HepG2 (cell line): Measurements from ENCODE around the gene KAT6B. TPM values are rescaled to one million over a fixed set of nuclear protein-coding genes. Genes with fewer than 3 reads are reported as not detected.

Experiments used
- ATAC-seq: fragments of 200-7000 bp; cut with Tn5 transposase; 3 replicates; pipeline ENCODE4 v1.9.1; 2020; ENCODE audit warnings: mild to moderate bottlenecking, moderate library complexity
- BruUV-seq: library from RNA; stranded (reverse); fragments of 400-500 nt; replicated peaks from 2 replicates; lab custom pipeline; 2021; lab: Mats Ljungman, UMichigan
- CTCF ChIA-PET: fragments of 300-600 bp; formaldehyde crosslinking; extraction: SDS; loops from one replicate; lab custom pipeline; 2021; ENCODE audit warnings: low total read pairs, inconsistent platforms, low intra/inter-chr PET ratio; lab: Yijun Ruan, JAX
- POLR2A ChIA-PET: fragments of 350-600 bp; sonication (Branson Sonifier 250); formaldehyde crosslinking; loops from one replicate; lab custom pipeline; 2020; ENCODE audit warnings: antibody characterized with exemption, inconsistent platforms; lab: Yijun Ruan, JAX
- DNase-seq: peaks from one replicate; pipeline ENCODE4 v3.0.0-alpha.2; 2015; ENCODE audit warnings: low spot score
- FAIRE-seq: peaks from 3 replicates; lab custom pipeline; 2011; peaks lifted over from hg19 to GRCh38; lab: Jason Lieb, UNC
- H2AFZ ChIP-seq: one replicate; pipeline ENCODE4 v1.6.1; 2011; ENCODE audit warnings: low read length, inconsistent platforms
- H3K27ac ChIP-seq: fragments of 300-600 bp; 3 replicates; pipeline ENCODE4 v1.8.0; 2011; ENCODE audit warnings: mixed run types, mild to moderate bottlenecking, mixed read lengths, low read length, inconsistent platforms; ENCODE audit not compliant: insufficient read depth; ENCODE audit errors: extremely low read length
- H3K27me3 ChIP-seq, 2 experiments: fragments of 200-600 bp in 1 of 2; 2 replicates in 1 of 2; 3 replicates in 1 of 2; pipeline versions ENCODE4 v1.6.0 to v1.8.0; 2011; ENCODE audit warnings: low read length in 2 of 2, mild to moderate bottlenecking in 2 of 2, moderate library complexity in 2 of 2, inconsistent platforms in 1 of 2; ENCODE audit not compliant: insufficient read depth in 2 of 2, control insufficient read depth in 1 of 2
- H3K36me3 ChIP-seq, 2 experiments: fragments of 200-600 bp in 1 of 2; replicated peaks in 1 of 2; 2 replicates in 1 of 2; 3 replicates in 1 of 2; pipeline versions ENCODE4 v1.5.1 to v1.8.0; 2011; ENCODE audit warnings: low read length in 2 of 2, inconsistent platforms in 1 of 2; ENCODE audit not compliant: insufficient read depth in 2 of 2, control insufficient read depth in 1 of 2
- H3K4me1 ChIP-seq: 2 replicates; pipeline ENCODE4 v1.5.1; 2012; ENCODE audit warnings: low read length, inconsistent platforms; ENCODE audit not compliant: insufficient read depth
- H3K4me2 ChIP-seq: 2 replicates; pipeline ENCODE4 v1.6.0; 2011; ENCODE audit warnings: low read depth, low read length, inconsistent platforms
- H3K4me3 ChIP-seq, 3 experiments: fragments of 200-600 bp in 1 of 3; sonication (generic), shearing (Covaris generic) in 1 of 3; replicated peaks in 1 of 3; 2 replicates each; pipeline ENCODE4 v1.5.1; 2011 to 2016; ENCODE audit warnings: low read length in 3 of 3, inconsistent platforms in 2 of 3, low read depth in 2 of 3, mild to moderate bottlenecking in 2 of 3, control low read depth in 1 of 3, mixed read lengths in 1 of 3; ENCODE audit not compliant: insufficient read depth in 1 of 3
- H3K79me2 ChIP-seq: one replicate; pipeline ENCODE4 v1.6.1; 2011; ENCODE audit warnings: low read length, inconsistent platforms; ENCODE audit not compliant: insufficient read depth
- H3K9ac ChIP-seq: 2 replicates; pipeline ENCODE4 v1.6.0; 2011; ENCODE audit warnings: mild to moderate bottlenecking, low read depth, low read length, inconsistent platforms; ENCODE audit not compliant: insufficient read depth
- H3K9me3 ChIP-seq: 2 replicates; pipeline ENCODE4 v1.5.1; 2012; ENCODE audit warnings: mild to moderate bottlenecking, low read length
- H4K20me1 ChIP-seq: 2 replicates; pipeline ENCODE4 v1.6.0; 2011; ENCODE audit warnings: inconsistent platforms, mild to moderate bottlenecking, low read length, moderate library complexity; ENCODE audit not compliant: insufficient read depth
- CAMTA2 ChIP-seq: sonication (generic); formaldehyde crosslinking; IDR thresholded peaks from 2 replicates; pipeline ENCODE4 v1.4.0; 2020; ENCODE audit warnings: mild to moderate bottlenecking, missing genetic modification reagents, borderline replicate concordance
- CENPX ChIP-seq: sonication (generic); formaldehyde crosslinking; IDR thresholded peaks from 2 replicates; pipeline ENCODE4 v1.9.0; 2021; ENCODE audit warnings: mild to moderate bottlenecking, missing genetic modification reagents, moderate library complexity
- ERF ChIP-seq: IDR thresholded peaks from 2 replicates; pipeline ENCODE4 v1.6.1; 2018; ENCODE audit warnings: missing biosample characterization, missing genetic modification reagents
- HCFC1 ChIP-seq: fragments of 150-350 bp; IDR thresholded peaks from 2 replicates; pipeline ENCODE4 v1.6.1; 2014; ENCODE audit warnings: low read depth, low read length
- KMT2B ChIP-seq: IDR thresholded peaks from 2 replicates; pipeline ENCODE4 v1.6.1; 2016; ENCODE audit warnings: missing genetic modification reagents, missing compliant biosample characterization
- MEIS1 ChIP-seq: sonication (generic); formaldehyde crosslinking; IDR thresholded peaks from 2 replicates; pipeline ENCODE4 v1.9.0; 2021; ENCODE audit warnings: mild to moderate bottlenecking, missing genetic modification reagents, moderate library complexity, borderline replicate concordance
- MTA3 ChIP-seq: sonication (generic); formaldehyde crosslinking; IDR thresholded peaks from 2 replicates; pipeline ENCODE4 v1.4.0; 2020; ENCODE audit warnings: missing genetic modification reagents
- NFE2L2 ChIP-seq: fragments of 150-350 bp; IDR thresholded peaks from 2 replicates; pipeline ENCODE4 v1.6.1; 2014; ENCODE audit warnings: low read length
- PAX8 ChIP-seq: sonication (generic); formaldehyde crosslinking; IDR thresholded peaks from 2 replicates; pipeline ENCODE4 v1.8.0; 2022; ENCODE audit warnings: mild to moderate bottlenecking, missing genetic modification reagents, borderline replicate concordance
- POGZ ChIP-seq: sonication (generic); formaldehyde crosslinking; IDR thresholded peaks from 2 replicates; pipeline ENCODE4 v1.4.0; 2020; ENCODE audit warnings: mild to moderate bottlenecking, missing genetic modification reagents
- SALL2 ChIP-seq: sonication (generic); formaldehyde crosslinking; IDR thresholded peaks from 2 replicates; pipeline ENCODE4 v1.8.1; 2023; ENCODE audit warnings: mild to moderate bottlenecking, missing genetic modification reagents, inconsistent platforms
- TAF15 ChIP-seq: fragments of 200-400 bp; formaldehyde crosslinking; IDR thresholded peaks from one replicate; pipeline ENCODE4 v1.6.1; 2018; ENCODE audit warnings: mild to moderate bottlenecking, low read depth, low read length; ENCODE audit not compliant: poor library complexity, severe bottlenecking
- TCF7 ChIP-seq: sonication (generic); IDR thresholded peaks from 2 replicates; pipeline ENCODE4 v1.6.1; 2016; ENCODE audit warnings: antibody characterized with exemption, low read depth
- YEATS2 ChIP-seq: sonication (generic); formaldehyde crosslinking; IDR thresholded peaks from 2 replicates; pipeline ENCODE4 v1.4.0; 2020; ENCODE audit warnings: missing genetic modification reagents, borderline replicate concordance
- ZNF724P ChIP-seq: sonication (generic); formaldehyde crosslinking; IDR thresholded peaks from 2 replicates; pipeline ENCODE4 v1.8.0; 2022; ENCODE audit warnings: missing genetic modification reagents, borderline replicate concordance
- ZNF780A ChIP-seq: sonication (generic); formaldehyde crosslinking; IDR thresholded peaks from 2 replicates; pipeline ENCODE4 v1.8.0; 2022; ENCODE audit warnings: mild to moderate bottlenecking, missing genetic modification reagents, moderate library complexity
- ZNF891 ChIP-seq: sonication (generic); formaldehyde crosslinking; IDR thresholded peaks from 2 replicates; pipeline ENCODE4 v1.5.0; 2020; ENCODE audit warnings: mild to moderate bottlenecking, missing genetic modification reagents
- WGBS: methylation state at CpG from one replicate; pipeline ENCODE4 v1.1.6; 2017; ENCODE audit warnings: low lambda C conversion rate; 5-methylcytosine and 5-hydroxymethylcytosine counted together
- in situ Hi-C: cut with HindIII; loops from 2 replicates; pipeline ENCODE4 v1.10.0; 2017; ENCODE audit warnings: low pct_unique_long_range_greater_than_20kb; ENCODE audit not compliant: extremely low pct_ligation_motif_present
- intact Hi-C: fragments of 100-400 bp; cut with micrococcal nuclease; formaldehyde crosslinking; loops from one replicate; pipeline ENCODE4 v1.10.0; 2022; ENCODE audit not compliant: unreplicated experiment
- polyA plus RNA-seq, 8 experiments: library from polyadenylated mRNA; depleted of rRNA in 3 of 8; stranded (reverse) in 7 of 8; unstranded in 1 of 8; fragments of >200 nt; fragmentation: Illumina TruSeq in 4 of 8; extraction: Trizol in 4 of 8; gene quantifications; 2 replicates each; pipeline versions ENCODE4 v1.2.1 to v1.2.3, GENCODE V29; 2011 to 2016; ENCODE audit warnings: low read depth in 4 of 8, missing spikeins in 1 of 8, mixed read lengths in 1 of 8; ENCODE audit not compliant: insufficient read depth in 1 of 8
- total RNA-seq, 5 experiments: library from RNA; depleted of rRNA; stranded (reverse); fragments of >200 nt; fragmentation: Illumina TruSeq; extraction: Trizol; gene quantifications; 2 replicates each; pipeline ENCODE4 v1.2.3, GENCODE V29; 2016; ENCODE audit warnings: low read depth in 1 of 5

The KAT6B gene
- total and polyA plus RNA-seq, 2 of the 13 experiments (the other 11 are each of a cell fraction or from before 2014, with no cell fraction given): 3.0 to 9.5 TPM

DNA sequence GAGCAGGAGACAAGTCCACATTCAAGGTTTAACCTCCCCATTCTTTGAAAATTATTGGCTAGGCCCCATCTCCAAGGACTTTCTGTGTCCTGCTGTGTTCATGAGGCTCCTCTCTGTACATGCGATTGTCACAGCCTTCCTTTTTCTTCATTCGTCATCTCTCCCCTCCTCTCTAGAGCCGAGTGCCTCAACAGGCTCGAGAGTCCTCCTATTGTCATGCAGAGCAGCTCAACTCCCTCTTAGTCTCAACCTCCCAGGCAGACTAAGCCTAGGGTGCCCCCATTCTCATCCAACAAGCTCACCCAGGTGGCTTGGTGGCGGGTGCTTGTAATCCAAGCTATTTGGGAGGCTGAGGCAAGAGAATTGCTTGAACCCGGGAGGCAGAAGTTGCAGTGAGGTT lies 249.9 kb downstream of the KAT6B start:
- H4K20me1 ChIP-seq: no peaks in the 10 kb centered on the region
- H3K4me2 ChIP-seq: no peak overlapping the region
- BruUV-seq: no TSS peak
- H3K4me1 ChIP-seq: peaks cover 32% of the 10 kb centered on the region
- POLR2A ChIA-PET: no interaction called here
- CTCF ChIA-PET: no interaction called here
- H3K79me2 ChIP-seq: no peaks in the 10 kb centered on the region
- in situ Hi-C loops (no loop called here), intact Hi-C loops (no loop called here)
- H3K4me3 ChIP-seq: no peak overlapping the region
- DNase-seq (no peak), ATAC-seq (no peak), FAIRE-seq (no peak)
- no peak overlapping the region for H2AFZ ChIP-seq
- no peaks in the 10 kb centered on the region for H3K9me3 ChIP-seq
- H3K36me3 ChIP-seq: no peaks in the 10 kb centered on the region
- 47% methylated on average over 6 of the region's 6 CpGs for WGBS
- TF ChIP-seq MTA3 (CRISPR knock-in tag): no peak
- TF ChIP-seq CENPX (CRISPR knock-in tag): no peak
- no peak for TF ChIP-seq ZNF891
- no peak for TF ChIP-seq HCFC1
- TF ChIP-seq ERF (CRISPR knock-in tag): no peak
- no peak for TF ChIP-seq YEATS2
- TF ChIP-seq SALL2 (CRISPR knock-in tag): no peak
- no peak for TF ChIP-seq ZNF724P (CRISPR knock-in tag)
- no peak for TF ChIP-seq CAMTA2 (CRISPR knock-in tag)
- no peak for TF ChIP-seq TAF15
- H3K27me3 ChIP-seq: peaks cover 0 to 18% of the 10 kb centered on the region in 2 experiments; a peak in 2 of 5 replicates
- H3K9ac ChIP-seq: no peak overlapping the region
- no peak overlapping the region for H3K27ac ChIP-seq

DNA sequence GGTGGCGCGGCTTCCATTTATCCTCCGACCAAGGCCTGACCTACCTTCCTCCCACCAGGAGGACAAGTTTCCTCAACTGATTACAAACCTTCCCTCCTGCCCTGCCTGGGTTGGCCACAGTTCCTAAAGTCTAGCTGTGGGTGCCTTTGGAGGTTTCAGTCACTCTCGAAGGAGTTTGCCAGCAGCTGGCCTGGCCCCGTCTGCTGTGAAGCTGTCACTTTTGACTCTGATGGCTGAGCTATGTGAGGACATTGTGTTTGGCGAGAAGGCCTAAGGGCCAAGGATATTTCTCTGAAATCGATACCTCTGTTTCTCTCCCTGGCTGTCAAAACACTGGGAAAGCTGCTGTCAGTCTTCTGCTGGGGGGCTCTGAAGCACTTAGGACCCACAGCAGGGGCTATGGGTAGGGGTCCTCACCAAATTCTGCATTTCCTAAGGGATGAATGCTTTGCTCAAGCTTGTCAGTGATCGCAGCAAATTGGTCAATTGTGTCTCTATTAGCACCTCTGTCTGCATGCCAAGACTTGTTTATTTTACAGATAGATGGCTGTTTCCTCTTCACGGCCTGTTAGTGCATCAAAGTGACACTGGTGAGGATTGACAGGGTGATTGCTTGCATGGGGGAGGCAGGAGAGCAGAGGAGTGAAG lies 253.2 kb downstream of the KAT6B start:
- ChIA-PET CTCF (no interaction called here), POLR2A (no interaction called here)
- no TSS peak for BruUV-seq
- H4K20me1 ChIP-seq: no peaks in the 10 kb centered on the region
- no peak overlapping the region for H3K27ac ChIP-seq
- peaks cover 0 to 19% of the 10 kb centered on the region in 2 experiments; a peak in 3 of 5 replicates for H3K27me3 ChIP-seq
- no peak overlapping the region for H2AFZ ChIP-seq
- peak; percentile 4 for FAIRE-seq
- DNase-seq: no peak
- H3K9ac ChIP-seq: no peak overlapping the region
- ATAC-seq: peak; percentile 61
- WGBS: 50% methylated on average over 6 of the region's 9 CpGs
- H3K4me2 ChIP-seq: peak overlapping the region; percentile 52
- H3K36me3 ChIP-seq: no peaks in the 10 kb centered on the region
- no peak overlapping the region for H3K4me3 ChIP-seq
- H3K79me2 ChIP-seq: no peaks in the 10 kb centered on the region
- in situ Hi-C loops: no loop called here
- H3K4me1 ChIP-seq: peaks cover 32% of the 10 kb centered on the region
- intact Hi-C loops: no loop called here
- no peaks in the 10 kb centered on the region for H3K9me3 ChIP-seq
- TF ChIP-seq KMT2B (CRISPR knock-in tag) (no peak), TCF7 (peak; percentile 44; the same call in 1 of the 2 replicates), PAX8 (CRISPR knock-in tag) (no peak), ZNF780A (CRISPR knock-in tag) (no peak), POGZ (CRISPR knock-in tag) (no peak), NFE2L2 (no peak), MEIS1 (peak; percentile 27; the same call in 1 of the 2 replicates)
